ENCODE results near the gene LBH. TPM values are rescaled to one million over a fixed set of nuclear protein-coding genes. Genes with fewer than 3 reads are reported as not detected.

The LBH gene
- total and polyA plus RNA-seq, 2 donors (not counting 3 experiments of a cell fraction or from before 2014, with no cell fraction given): 5.3 to 5.5 TPM

- Histone ChIP-seq H3K79me2 (ENCODE audit: control insufficient read depth, insufficient read depth, low read length) (no peaks in the 10 kb centered on the region), H3K4me1 (ENCODE audit: control insufficient read depth, extremely low read depth, insufficient read depth, low read length) (no peaks in the 10 kb centered on the region), H4K20me1 (replicated peaks; ENCODE audit: control insufficient read depth, extremely low read depth, insufficient read depth, low read length) (no peaks in the 10 kb centered on the region), H3K4me2 (ENCODE audit: insufficient read depth, low read length) (no peak overlapping the region), H3K9me3 (replicated peaks; ENCODE audit: control insufficient read depth, insufficient read depth, low read length) (no peaks in the 10 kb centered on the region), H3K27me3 (ENCODE audit: control insufficient read depth in 2 of 2, insufficient read depth in 2 of 2, low read length in 2 of 2) (no peaks in the 10 kb centered on the region), H3K9ac (replicated peaks; ENCODE audit: extremely low read depth, insufficient read depth, low read length) (no peak overlapping the region), H3K27ac (ENCODE audit: insufficient read depth, low read depth, low read length) (no peak overlapping the region), H3K36me3 (ENCODE audit: control insufficient read depth in 2 of 2, extremely low read depth in 1 of 2, insufficient read depth in 2 of 2, low read length in 2 of 2) (no peaks in the 10 kb centered on the region), H3K9me1 (replicated peaks; ENCODE audit: control insufficient read depth, extremely low read depth, insufficient read depth, low read length) (no peaks in the 10 kb centered on the region), H2AFZ (ENCODE audit: low read depth, low read length) (no peak overlapping the region), H3K4me3 (replicated peaks in 1 of 3; ENCODE audit: insufficient read depth in 1 of 3, low read depth in 1 of 3, low read length in 3 of 3) (no peak overlapping the region)
- no peak for FAIRE-seq
- intact Hi-C loops (cut with micrococcal nuclease) (no loop called here), dilution Hi-C loops (cut with MboI; ENCODE audit: extremely low pct_ligation_motif_present, low sequenced_read_pairs) (no loop called here)
- TF ChIP-seq MYC (IDR thresholded peaks at IDR 0.05; ENCODE audit: low read depth, low read length) (no peak), CTCF (IDR thresholded peaks at IDR 0.05; ENCODE audit: extremely low read depth in 1 of 2, insufficient read depth in 1 of 2, low read depth in 1 of 2, low read length in 2 of 2) (no peak), JUN (IDR thresholded peaks at IDR 0.05; ENCODE audit: borderline replicate concordance, insufficient read depth, insufficient read length, low read depth) (no peak), POLR2AphosphoS5 (IDR thresholded peaks at IDR 0.05; ENCODE audit: insufficient read depth, low read depth, low read length) (no peak), FOS (IDR thresholded peaks at IDR 0.05; ENCODE audit: borderline replicate concordance, insufficient read depth, low read length) (no peak), EZH2 (IDR thresholded peaks at IDR 0.05; ENCODE audit: borderline replicate concordance, low read depth, low read length, severe bottlenecking) (no peak), MAX (IDR thresholded peaks at IDR 0.05; ENCODE audit: insufficient read depth, insufficient read length) (no peak), GATA2 (IDR thresholded peaks at IDR 0.05; ENCODE audit: insufficient read depth, insufficient read length, low read depth, low read length) (no peak), POLR2A (IDR thresholded peaks at IDR 0.05; ENCODE audit: low read depth, low read length) (no peak)
- no TSS peak for BruUV-seq (replicated peaks)
- POLR2A ChIA-PET: no interaction called here
- CTCF ChIA-PET: interaction anchor here (0.5 to 0.9 kb wide), 2 partner anchors 11 to 28 kb away, joined by 3 read pairs; no protein-coding TSS in a partner anchor
- no peak for DNase-seq (ENCODE audit: low read depth, low spot score)
Observed at GRCh38 chr2:30192314-30192713, 39.0 kb upstream of the LBH start.

Measured in endothelial cell of umbilical vein (primary cell).